Measurements from ENCODE around the gene MRPL45.

Gene MRPL45

GRCh38 chr17:38358586-38359513, 61.9 kb downstream of the MRPL45 start:
- no peaks in the 10 kb centered on the region; the same call in none of the 2 replicates for H3K36me3 ChIP-seq (replicated peaks)
- peaks cover 29% of the 10 kb centered on the region for H3K4me1 ChIP-seq
- no peak for DNase-seq (ENCODE audit: low spot score in 2 of 2)
- H3K27me3 ChIP-seq (ENCODE audit: low read depth): no peaks in the 10 kb centered on the region
- no peaks in the 10 kb centered on the region for H3K9me3 ChIP-seq
- in situ Hi-C loops (cut with MboI; ENCODE audit: low sequenced_read_pairs): no loop called here
- H3K4me3 ChIP-seq: no peak overlapping the region

- H3K4me1 ChIP-seq: peaks cover 12% of the 10 kb centered on the region
- in situ Hi-C loops (cut with MboI; ENCODE audit: low sequenced_read_pairs): no loop called here
- no peak for DNase-seq (ENCODE audit: low spot score in 2 of 2)
Measured at GRCh38 chr17:38361694-38362465, 64.9 kb downstream of the MRPL45 start.

GRCh38 chr17:38363016-38363415, 66.0 kb downstream of the MRPL45 start:
- Histone ChIP-seq H3K36me3 (replicated peaks) (peaks cover 23% of the 10 kb centered on the region), H3K9me3 (no peaks in the 10 kb centered on the region), H3K27me3 (ENCODE audit: low read depth) (no peaks in the 10 kb centered on the region), H3K4me1 (peaks cover 4% of the 10 kb centered on the region), H3K4me3 (no peak overlapping the region)
- DNase-seq (ENCODE audit: low spot score in 2 of 2): no peak
- in situ Hi-C loops (cut with MboI; ENCODE audit: low sequenced_read_pairs): no loop called here

More at GRCh38 chr17:38361694-38362465, 64.9 kb downstream of the MRPL45 start:
- H3K9me3 ChIP-seq: no peaks in the 10 kb centered on the region
- no peak overlapping the region for H3K4me3 ChIP-seq
- peaks cover 15% of the 10 kb centered on the region for H3K36me3 ChIP-seq (replicated peaks)
- H3K27me3 ChIP-seq (ENCODE audit: low read depth): no peaks in the 10 kb centered on the region

- Histone ChIP-seq H3K27me3 (ENCODE audit: low read depth) (no peaks in the 10 kb centered on the region), H3K36me3 (replicated peaks) (peaks cover 34% of the 10 kb centered on the region), H3K9me3 (no peaks in the 10 kb centered on the region), H3K4me3 (no peak overlapping the region), H3K4me1 (no peaks in the 10 kb centered on the region)
- in situ Hi-C loops (cut with MboI; ENCODE audit: low sequenced_read_pairs): no loop called here
- no peak for DNase-seq (ENCODE audit: low spot score in 2 of 2)
Measured at GRCh38 chr17:38364741-38365140, 67.8 kb downstream of the MRPL45 start.

GRCh38 chr17:38369124-38369886, 72.3 kb downstream of the MRPL45 start:
- Histone ChIP-seq H3K9me3 (no peaks in the 10 kb centered on the region), H3K36me3 (replicated peaks) (peaks cover 53% of the 10 kb centered on the region), H3K4me3 (no peak overlapping the region), H3K4me1 (no peaks in the 10 kb centered on the region), H3K27me3 (ENCODE audit: low read depth) (no peaks in the 10 kb centered on the region)
- in situ Hi-C loops (cut with MboI; ENCODE audit: low sequenced_read_pairs): no loop called here
- no peak for DNase-seq (ENCODE audit: low spot score in 2 of 2)
